K562 (cell line): ENCODE data around the gene BIRC5. TPM values are rescaled to one million over a fixed set of nuclear protein-coding genes. Genes with fewer than 3 reads are reported as not detected.

ENCODE experiments used
- CREB5 ChIP-seq: fragments of 250-450 bp; sonication (Bioruptor Pico); IDR thresholded peaks from 2 replicates; pipeline ENCODE4 v1.5.0; 2020; ENCODE audit warnings: mild to moderate bottlenecking
- E2F3 ChIP-seq: fragments of 250-450 bp; sonication (Bioruptor Pico); IDR thresholded peaks from 2 replicates; pipeline ENCODE4 v1.4.0; 2020; ENCODE audit warnings: mild to moderate bottlenecking
- ESRRB ChIP-seq: fragments of 250-450 bp; sonication (Bioruptor Pico); IDR thresholded peaks from 2 replicates; pipeline ENCODE4 v1.5.0; 2020; ENCODE audit warnings: mild to moderate bottlenecking, moderate library complexity, borderline replicate concordance
- GMEB1 ChIP-seq: fragments of 250-450 bp; sonication (Bioruptor Pico); IDR thresholded peaks from 2 replicates; pipeline ENCODE4 v1.4.0; 2020; ENCODE audit warnings: mild to moderate bottlenecking
- HDAC1 ChIP-seq, 2 experiments: fragments of 450-650 bp; IDR thresholded peaks; 2 replicates each; pipeline ENCODE4 v1.6.1; 2016 to 2017; ENCODE audit warnings: inconsistent platforms in 1 of 2, mild to moderate bottlenecking in 1 of 2, moderate library complexity in 1 of 2
- HEY1 ChIP-seq: fragments of 250-450 bp; sonication (Bioruptor Pico); IDR thresholded peaks from 2 replicates; pipeline ENCODE4 v1.5.0; 2020; ENCODE audit warnings: mild to moderate bottlenecking, moderate library complexity, borderline replicate concordance
- MECOM ChIP-seq: fragments of 250-450 bp; sonication (Bioruptor Pico); IDR thresholded peaks from 2 replicates; pipeline ENCODE4 v1.8.0; 2022; ENCODE audit warnings: inconsistent platforms
- MEF2A ChIP-seq: IDR thresholded peaks from 2 replicates; pipeline ENCODE4 v1.6.1; 2011; ENCODE audit warnings: low read depth, mild to moderate bottlenecking, low read length, moderate library complexity; ENCODE audit not compliant: control insufficient read depth
- MYC ChIP-seq, 2 experiments: fragments of 250-450 bp in 1 of 2; sonication (Bioruptor Pico) in 1 of 2; IDR thresholded peaks; 2 replicates each; pipeline versions ENCODE4 v1.5.1 to v1.6.1; 2012 to 2021; ENCODE audit warnings: low read depth in 2 of 2, borderline replicate concordance in 1 of 2, improper control_type of control experiment in 1 of 2, low read length in 1 of 2, mild to moderate bottlenecking in 1 of 2, moderate library complexity in 1 of 2
- PTBP1 ChIP-seq: fragments of 200-400 bp; formaldehyde crosslinking; IDR thresholded peaks from 2 replicates; pipeline ENCODE4 v1.6.1; 2017; ENCODE audit warnings: low read depth, low read length
- RNF219 ChIP-seq: fragments of 250-450 bp; sonication (Bioruptor Pico); IDR thresholded peaks from 2 replicates; pipeline ENCODE4 v1.5.0; 2022; ENCODE audit warnings: mild to moderate bottlenecking
- SMAD3 ChIP-seq: fragments of 450-650 bp; formaldehyde crosslinking; conservative IDR thresholded peaks from 2 replicates; pipeline ENCODE4 v1.4.0; 2020; ENCODE audit warnings: mild to moderate bottlenecking
- TCF3 ChIP-seq: sonication (generic); formaldehyde crosslinking; IDR thresholded peaks from 2 replicates; pipeline ENCODE4 v1.4.0; 2020; ENCODE audit warnings: mild to moderate bottlenecking, missing genetic modification reagents
- USF2 ChIP-seq: sonication (generic); formaldehyde crosslinking; IDR thresholded peaks from 2 replicates; pipeline ENCODE4 v1.5.0; 2020; ENCODE audit warnings: missing genetic modification reagents
- VEZF1 ChIP-seq: fragments of 200-800 bp; sonication (Bioruptor generic); IDR thresholded peaks from 2 replicates; pipeline ENCODE4 v1.6.1; 2017; ENCODE audit warnings: missing genetic modification characterization, missing compliant biosample characterization
- ZNF239 ChIP-seq: fragments of 250-450 bp; sonication (Bioruptor Pico); IDR thresholded peaks from 2 replicates; pipeline ENCODE4 v1.4.0; 2020; ENCODE audit warnings: mild to moderate bottlenecking
- ZNF316 ChIP-seq: fragments of 450-650 bp; IDR thresholded peaks from 2 replicates; pipeline ENCODE4 v1.6.1; 2016
- ZNF655 ChIP-seq: fragments of 250-450 bp; sonication (Bioruptor Pico); IDR thresholded peaks from 2 replicates; pipeline ENCODE4 v1.5.0; 2021
- polyA plus RNA-seq, 8 experiments: library from polyadenylated mRNA; depleted of rRNA in 4 of 8; stranded (reverse) in 5 of 8; unstranded in 3 of 8; fragments of >200 nt; fragmentation: Nextera tagmentation in 2 of 8; fragmentation: Illumina TruSeq in 1 of 8; extraction: Ambion mirVana in 2 of 8; extraction: Trizol in 1 of 8; gene quantifications; 2 replicates each; pipeline versions ENCODE4 v1.2.1 to v1.2.3, GENCODE V29; 2011 to 2014; ENCODE audit warnings: inconsistent platforms in 1 of 8, missing spikeins in 1 of 8
- total RNA-seq, 7 experiments: library from RNA; depleted of rRNA in 6 of 7; stranded (reverse); fragments of >200 nt in 6 of 7; fragmentation: Illumina TruSeq in 2 of 7; extraction: Trizol in 2 of 7; gene quantifications; 2 replicates each; pipeline versions ENCODE4 v1.2.1 to v1.2.3, GENCODE V29; 2011 to 2021; ENCODE audit warnings: low replicate concordance in 1 of 7

The BIRC5 gene
- total and polyA plus RNA-seq, 9 of the 15 experiments (the other 6 are each of a cell fraction or from before 2014, with no cell fraction given), result 64.4 to 140 (median 101) TPM

- TF ChIP-seq SMAD3 (peak; percentile 59; the same call in 1 of the 2 replicates), HEY1 (CRISPR knock-in tag) (no peak), HDAC1 (IDR thresholded peaks at IDR 0.05) (peak in 1 of 2 experiments; percentile 54; a peak in 1 of 4 replicates), E2F3 (CRISPR knock-in tag) (0 out of 2 replicates have a peak, but pooled peaks have one; percentile 10), VEZF1 (CRISPR knock-in tag) (peak; percentile 71; the same call in 1 of the 2 replicates), MEF2A (no peak), GMEB1 (CRISPR knock-in tag) (no peak), ZNF316 (no peak), USF2 (CRISPR knock-in tag) (no peak), ZNF239 (CRISPR knock-in tag) (peak; percentile 34), RNF219 (CRISPR knock-in tag) (no peak), PTBP1 (no peak; the same call in 1 of the 2 replicates), CREB5 (CRISPR knock-in tag) (peak; percentile 41; the same call in 1 of the 2 replicates), ZNF655 (CRISPR knock-in tag) (no peak), TCF3 (CRISPR knock-in tag) (peak; percentile 57), ESRRB (no peak), MYC (IDR thresholded peaks at IDR 0.05; ENCODE audit: low read depth, low read length) (peak; percentile 75), MYC (CRISPR knock-in tag; IDR thresholded peaks at IDR 0.05; ENCODE audit: borderline replicate concordance, low read depth) (0 out of 2 replicates have a peak, but pooled peaks have one; percentile 34), MECOM (CRISPR knock-in tag) (no peak; the same call in none of the 2 replicates)
Measured at GRCh38 chr17:78263063-78263735, 49.1 kb downstream of the BIRC5 start (continued).
